NCI-H1417 (cell line): ENCODE results near the gene OPCML.

Experiments
- DNase-seq, 3 experiments: peaks; one replicate each; lab custom pipeline; 2025; lab: John Stamatoyannopoulos, UW

The OPCML gene

GRCh38 chr11:132853886-132854285 lies 678.4 kb downstream of the OPCML start:
- DNase-seq, result no peak

- DNase-seq, result no peak
Measured at GRCh38 chr11:132852361-132852760, 679.9 kb downstream of the OPCML start.

GRCh38 chr11:132851247-132851646 lies 681.1 kb downstream of the OPCML start:
- DNase-seq, result peak in 1 of 3 experiments; percentile 48

GRCh38 chr11:132850266-132850665 lies 682.0 kb downstream of the OPCML start:
- DNase-seq, result peak in 2 of 3 experiments; percentile 60 to 86

GRCh38 chr11:132848336-132848735 lies 684.0 kb downstream of the OPCML start:
- DNase-seq, result no peak

- no peak for DNase-seq
Measured at GRCh38 chr11:132846075-132846474, 686.2 kb downstream of the OPCML start.

GRCh38 chr11:132844956-132845696 lies 687.2 kb downstream of the OPCML start:
- peak in 1 of 3 experiments; percentile 39 for DNase-seq

- DNase-seq, result no peak
Measured at GRCh38 chr11:132840660-132841059, 691.6 kb downstream of the OPCML start.

GRCh38 chr11:132840191-132840590 lies 692.1 kb downstream of the OPCML start:
- no peak for DNase-seq

- DNase-seq, result no peak
Measured at GRCh38 chr11:132839236-132839945, 692.9 kb downstream of the OPCML start.

- no peak for DNase-seq
Measured at GRCh38 chr11:132838627-132839026, 693.7 kb downstream of the OPCML start.

- no peak for DNase-seq
Measured at GRCh38 chr11:132831272-132831671, 701.0 kb downstream of the OPCML start.

- DNase-seq, result no peak
Measured at GRCh38 chr11:132824642-132825041, 707.7 kb downstream of the OPCML start.

GRCh38 chr11:132822276-132822675 lies 710.0 kb downstream of the OPCML start:
- DNase-seq, result no peak

- DNase-seq, result peak in 1 of 3 experiments; percentile 23
Measured at GRCh38 chr11:132821499-132821898, 710.8 kb downstream of the OPCML start.

GRCh38 chr11:132821014-132821413 lies 711.3 kb downstream of the OPCML start:
- no peak for DNase-seq

- no peak for DNase-seq
Measured at GRCh38 chr11:132818951-132819350, 713.4 kb downstream of the OPCML start.

- no peak for DNase-seq
Measured at GRCh38 chr11:132817387-132817786, 714.9 kb downstream of the OPCML start.

- DNase-seq, result no peak
Measured at GRCh38 chr11:132814410-132814809, 717.9 kb downstream of the OPCML start.

- no peak for DNase-seq
Measured at GRCh38 chr11:132811649-132812048, 720.7 kb downstream of the OPCML start.

- no peak for DNase-seq
Measured at GRCh38 chr11:132809070-132809469, 723.2 kb downstream of the OPCML start.

GRCh38 chr11:132804258-132804657 lies 728.0 kb downstream of the OPCML start:
- DNase-seq, result peak in 1 of 3 experiments; percentile 33

GRCh38 chr11:132803436-132803835 lies 728.9 kb downstream of the OPCML start:
- no peak for DNase-seq
